NCI-H82 treated with DMSO at 0.1 percent for 48 hours (cell line): ENCODE measurements around the gene TTC39C.
"Not testable (repeated sequence)": the region's sequence is repeated elsewhere in the genome, so short reads cannot be mapped to it uniquely, and the experiment has no call there.

Source experiments
- DNase-seq: peaks from one replicate; lab custom pipeline; 2025; ENCODE audit not compliant: unreplicated experiment; lab: John Stamatoyannopoulos, UW

Gene TTC39C

DNA sequence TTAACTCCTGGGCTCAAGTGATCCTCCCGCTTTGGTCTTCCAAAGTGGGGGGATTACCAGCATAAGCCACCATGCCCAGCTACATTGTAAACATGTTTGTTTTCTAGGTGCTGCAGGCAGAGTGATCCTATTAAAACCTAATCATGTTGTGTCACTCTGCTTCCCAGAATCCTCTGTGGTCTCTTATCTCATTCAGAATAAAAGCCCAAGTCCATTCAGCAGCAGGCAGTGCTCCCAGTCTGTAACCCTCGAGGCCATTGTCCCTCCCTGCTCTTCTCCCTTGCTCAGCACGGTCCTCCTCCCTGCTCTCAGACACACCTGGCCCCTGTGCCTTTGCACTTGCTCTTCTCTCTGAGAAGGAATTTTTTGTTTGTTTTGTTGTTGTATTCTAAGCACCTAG is 113.2 kb downstream of the TTC39C start:
- peak; percentile 90 for DNase-seq

DNA sequence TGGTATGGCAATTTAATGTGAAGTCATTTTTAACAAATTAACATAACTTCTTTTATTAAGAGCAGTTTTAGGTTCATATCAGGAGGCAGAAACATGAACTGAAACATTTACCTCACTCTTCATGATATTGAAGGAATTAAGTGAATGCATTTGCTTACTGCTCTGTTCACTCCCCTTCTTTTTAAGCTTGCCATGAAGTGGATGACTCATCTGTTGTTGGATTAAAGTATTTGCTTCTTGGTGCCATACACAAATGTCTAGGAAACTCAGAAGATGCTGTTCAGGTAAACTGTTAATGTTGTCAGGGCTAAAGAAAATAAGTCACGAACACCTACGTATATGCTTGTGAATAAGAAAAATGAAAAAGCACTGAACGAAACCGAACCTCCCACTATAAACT is 114.1 kb downstream of the TTC39C start:
- DNase-seq, result no peak

GRCh38 chr18:24130494-24130893 is 115.9 kb downstream of the TTC39C start:
- DNase-seq, result no peak

DNA sequence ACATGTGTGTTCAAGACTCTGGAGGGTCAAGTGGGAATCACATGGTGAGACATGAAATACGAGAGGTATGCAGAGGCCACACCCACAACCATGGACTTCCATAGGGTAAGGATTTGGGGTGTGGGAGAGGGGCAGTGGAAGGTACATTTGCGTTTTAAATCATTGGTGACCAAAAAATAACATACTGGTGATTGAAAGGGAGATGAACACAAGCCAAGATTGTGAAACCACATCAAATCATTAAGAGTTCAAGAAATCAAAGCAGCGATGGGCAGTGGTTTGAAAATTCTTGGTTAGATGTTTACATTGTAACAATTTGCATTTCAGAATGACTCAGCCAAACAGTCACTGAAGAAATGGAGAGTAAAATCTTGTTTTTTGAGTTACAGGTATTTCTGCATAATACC is 122.4 kb downstream of the TTC39C start:
- DNase-seq, result no peak

GRCh38 chr18:24138409-24138788 is 123.8 kb downstream of the TTC39C start:
- no peak for DNase-seq

DNA sequence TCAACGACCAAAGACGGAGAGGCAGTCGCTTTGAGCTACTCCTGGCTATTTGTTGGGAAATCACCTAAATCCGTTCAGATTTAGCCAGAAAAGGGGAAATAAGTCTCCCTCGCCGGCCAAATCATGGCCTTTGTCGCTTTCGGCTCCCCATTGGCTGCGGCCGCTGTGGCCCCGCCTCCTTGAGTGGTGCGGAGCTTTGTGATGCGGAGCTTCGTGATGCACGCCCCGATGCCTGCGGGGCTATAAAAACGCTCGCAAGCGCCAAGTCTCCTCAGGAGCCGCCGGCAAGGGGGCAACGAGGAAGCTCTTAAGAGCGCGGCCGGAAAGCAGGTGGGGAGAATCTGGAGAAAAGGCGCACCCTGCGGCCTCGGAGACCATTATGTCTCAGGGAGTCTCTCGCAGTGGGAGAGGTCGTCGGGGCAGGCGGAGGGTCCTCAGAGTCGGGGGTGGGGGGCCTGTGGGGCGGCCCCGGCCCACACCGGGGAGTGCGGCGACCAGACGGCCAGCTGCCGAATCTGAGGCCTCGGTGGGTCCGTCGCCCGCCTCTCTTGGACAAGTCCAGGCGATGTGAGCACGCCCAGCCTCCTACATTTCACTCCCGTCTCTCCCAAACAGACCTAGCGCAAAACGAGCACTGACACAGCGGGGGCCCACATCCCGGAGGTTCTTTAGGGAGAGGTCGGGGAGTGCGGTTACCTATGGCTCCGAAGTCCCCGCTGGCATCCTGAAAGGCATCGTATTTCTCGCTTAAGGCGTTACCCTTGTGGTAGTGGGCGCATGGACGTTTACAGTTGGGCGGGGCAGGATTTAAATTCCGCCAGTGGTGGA is 124.4 kb downstream of the TTC39C start, which contains the start of gene CABYR:
CABYR (plus strand) TSS at position 274 of the 828 bp plus-strand sequence. CDS start 4,053 bp downstream, outside the sequence.
- DNase-seq, result no peak

GRCh38 chr18:24140697-24141096 is 126.1 kb downstream of the TTC39C start:
- no peak for DNase-seq

GRCh38 chr18:24142376-24142775 is 127.8 kb downstream of the TTC39C start:
- DNase-seq, result no peak

GRCh38 chr18:24149591-24149990 is 135.0 kb downstream of the TTC39C start:
- DNase-seq, result not testable (repeated sequence)

- DNase-seq, result no peak
Observed at GRCh38 chr18:24153397-24153796, 138.8 kb downstream of the TTC39C start.

- no peak for DNase-seq
Observed at GRCh38 chr18:24157855-24158254, 143.3 kb downstream of the TTC39C start.

- no peak for DNase-seq
Observed at GRCh38 chr18:24160086-24160485, 145.5 kb downstream of the TTC39C start.

GRCh38 chr18:24161304-24161703 is 146.8 kb downstream of the TTC39C start:
- no peak for DNase-seq

GRCh38 chr18:24168496-24168895 is 153.9 kb downstream of the TTC39C start:
- no peak for DNase-seq

DNA sequence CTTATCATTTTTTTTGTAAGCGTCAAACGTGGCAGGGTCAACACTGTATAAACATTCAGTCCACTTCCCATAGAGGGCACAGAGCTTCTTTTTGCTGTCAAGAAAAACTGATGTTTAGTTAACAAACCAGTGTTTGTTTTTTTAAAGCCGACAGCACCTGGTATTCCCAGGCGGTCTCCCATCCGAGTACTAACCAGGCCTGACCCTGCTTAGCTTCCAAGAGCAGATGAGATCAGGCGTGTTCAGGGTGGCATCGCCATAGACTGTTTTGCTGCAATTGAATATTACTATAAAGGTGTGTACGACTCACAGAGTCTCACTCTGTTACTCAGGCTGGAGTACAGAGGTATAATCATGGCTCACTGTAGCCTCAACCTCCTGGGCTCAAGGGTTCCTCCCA is 155.8 kb downstream of the TTC39C start:
- DNase-seq, result no peak

- no peak for DNase-seq
Observed at GRCh38 chr18:24173997-24174396, 159.4 kb downstream of the TTC39C start.

GRCh38 chr18:24176727-24177416 is 162.3 kb downstream of the TTC39C start:
- DNase-seq, result peak; percentile 54

DNA sequence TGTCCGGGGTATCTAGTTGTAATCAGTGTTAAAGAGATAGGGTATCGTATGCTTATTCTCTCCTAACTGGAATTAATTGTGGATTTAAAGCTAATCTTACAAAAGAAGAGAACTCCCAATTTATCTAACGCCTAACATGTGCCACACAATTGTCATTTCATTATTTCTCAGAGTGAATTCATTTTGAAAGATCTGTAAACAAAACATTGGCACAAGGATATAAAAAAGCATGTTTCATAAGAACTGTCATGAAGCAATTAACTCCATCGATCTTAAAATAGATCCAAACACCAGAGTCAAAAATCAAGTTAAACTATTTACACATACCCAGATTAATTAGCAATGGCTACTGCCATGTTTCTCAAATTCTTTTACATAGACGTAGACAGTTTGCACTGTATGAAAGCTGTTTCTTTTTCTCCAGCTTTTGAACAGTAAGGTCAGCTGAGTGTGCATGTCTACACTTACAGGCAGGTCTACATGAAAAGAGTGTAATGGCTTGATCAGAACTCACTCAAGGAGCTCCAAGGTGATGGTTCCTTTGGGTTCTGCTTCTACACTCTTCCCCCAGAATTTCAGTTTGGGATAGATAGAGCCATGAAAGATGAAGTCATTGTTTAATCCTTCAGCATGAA is 163.1 kb downstream of the TTC39C start:
- no peak for DNase-seq

DNA sequence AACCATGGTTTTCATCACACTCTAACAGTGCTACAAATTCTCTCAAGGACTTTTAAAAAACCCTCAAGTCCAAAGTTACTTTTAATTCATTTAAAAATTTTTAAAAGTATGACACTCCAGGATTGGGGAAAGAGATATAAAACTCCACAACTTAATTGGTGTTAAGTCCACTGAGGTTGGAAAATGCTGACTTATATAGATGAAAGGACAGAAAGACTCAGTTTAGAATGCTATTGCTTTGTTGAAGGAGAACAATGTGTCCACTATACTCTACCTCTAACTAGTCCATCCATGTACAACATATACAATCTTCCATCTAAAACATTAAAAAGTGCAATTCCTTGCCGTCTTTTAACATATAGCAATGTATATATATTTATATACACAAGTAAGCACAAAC is 165.5 kb downstream of the TTC39C start:
- DNase-seq, result no peak

GRCh38 chr18:24181806-24182205 is 167.3 kb downstream of the TTC39C start:
- no peak for DNase-seq
